Subcutaneous adipose tissue (tissue), 4 donors: Measurements from ENCODE around the gene CDK16. TPM values are rescaled to one million over a fixed set of nuclear protein-coding genes. Genes with fewer than 3 reads are reported as not detected.

Experiments used
- CTCF ChIP-seq: fragments of 450-650 bp; IDR thresholded peaks from one replicate; pipeline ENCODE4 v1.5.1; 2016; ENCODE audit warnings: low read depth, mild to moderate bottlenecking, control low read depth, antibody characterized with exemption, moderate library complexity
- total RNA-seq, 4 donors: library from RNA; depleted of rRNA; stranded (reverse); fragments of >200 nt; gene quantifications; one replicate each; pipeline ENCODE4 v1.1.0, GENCODE V29; 2016

The CDK16 gene
- total RNA-seq, 4 donors from 2014 or later, result 57.0 to 176 (median 62.6) TPM

GRCh38 chrX:47230136-47230868, 11.8 kb downstream of the CDK16 start:
- TF ChIP-seq CTCF, result no peak

GRCh38 chrX:47231167-47231566, 12.7 kb downstream of the CDK16 start:
- TF ChIP-seq CTCF, result no peak

GRCh38 chrX:47232197-47232802, 13.8 kb downstream of the CDK16 start:
- no peak for TF ChIP-seq CTCF

- TF ChIP-seq CTCF, result no peak
Measured at GRCh38 chrX:47232803-47233332, 14.4 kb downstream of the CDK16 start, which contains the start of gene USP11. USP11 (plus strand) TSS chrX:47233009; CDS start chrX:47233044, 35 bp downstream.

GRCh38 chrX:47233333-47234113, 15.0 kb downstream of the CDK16 start:
- no peak for TF ChIP-seq CTCF

- no peak for TF ChIP-seq CTCF
Measured at GRCh38 chrX:47234583-47234982, 16.1 kb downstream of the CDK16 start.

GRCh38 chrX:47235691-47236103, 17.2 kb downstream of the CDK16 start:
- TF ChIP-seq CTCF, result no peak
